HUES48 (cell line): ENCODE data around the gene SV2C.

Experiments
- H3K27ac ChIP-seq: one replicate; pipeline ENCODE4 v1.7.0; 2013; ENCODE audit warnings: low read depth, low read length, inconsistent platforms
- H3K27me3 ChIP-seq: 2 replicates; pipeline ENCODE4 v1.6.1; 2013; ENCODE audit warnings: mild to moderate bottlenecking, low read length; ENCODE audit not compliant: control insufficient read depth, insufficient read depth
- H3K36me3 ChIP-seq: 2 replicates; pipeline ENCODE4 v1.6.1; 2013; ENCODE audit warnings: low read length; ENCODE audit not compliant: control insufficient read depth, insufficient read depth
- H3K4me1 ChIP-seq: 2 replicates; pipeline ENCODE4 v1.6.1; 2013; ENCODE audit warnings: mild to moderate bottlenecking, low read length; ENCODE audit not compliant: control insufficient read depth, insufficient read depth
- H3K4me3 ChIP-seq: 2 replicates; pipeline ENCODE4 v1.5.1; 2013; ENCODE audit warnings: mild to moderate bottlenecking, low read depth, low read length
- H3K9ac ChIP-seq: 2 replicates; pipeline ENCODE4 v1.6.1; 2013; ENCODE audit warnings: mild to moderate bottlenecking, low read depth, low read length, moderate library complexity
- H3K9me3 ChIP-seq: 2 replicates; pipeline ENCODE4 v1.6.1; 2013; ENCODE audit warnings: low read length; ENCODE audit not compliant: control insufficient read depth, insufficient read depth

SV2C gene

DNA sequence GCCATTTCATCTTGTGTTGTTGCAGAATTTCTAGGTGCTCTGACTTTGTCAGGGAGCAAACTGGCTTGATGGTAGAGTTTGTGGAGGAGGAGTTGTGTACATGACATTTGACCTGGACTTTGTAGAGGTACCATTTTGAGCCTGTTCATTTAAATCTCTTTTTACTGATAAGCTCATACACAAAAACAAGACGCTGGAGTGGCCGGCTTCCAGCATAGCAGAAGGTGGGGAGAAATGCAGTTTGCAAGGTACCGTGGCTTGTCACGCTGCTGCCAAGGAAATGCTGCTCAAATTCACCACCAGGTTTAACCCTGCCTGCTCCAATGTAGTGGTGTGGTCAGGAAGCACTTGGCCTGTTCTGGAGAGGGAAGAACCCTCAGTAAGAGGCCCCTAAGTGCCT lies 301.0 kb downstream of the SV2C start:
- Histone ChIP-seq H3K4me3 (no peak overlapping the region), H3K36me3 (no peaks in the 10 kb centered on the region), H3K4me1 (peaks cover 6% of the 10 kb centered on the region; the same call in 1 of the 2 replicates), H3K27me3 (no peaks in the 10 kb centered on the region), H3K9me3 (no peaks in the 10 kb centered on the region), H3K27ac (no peak overlapping the region), H3K9ac (no peak overlapping the region)

DNA sequence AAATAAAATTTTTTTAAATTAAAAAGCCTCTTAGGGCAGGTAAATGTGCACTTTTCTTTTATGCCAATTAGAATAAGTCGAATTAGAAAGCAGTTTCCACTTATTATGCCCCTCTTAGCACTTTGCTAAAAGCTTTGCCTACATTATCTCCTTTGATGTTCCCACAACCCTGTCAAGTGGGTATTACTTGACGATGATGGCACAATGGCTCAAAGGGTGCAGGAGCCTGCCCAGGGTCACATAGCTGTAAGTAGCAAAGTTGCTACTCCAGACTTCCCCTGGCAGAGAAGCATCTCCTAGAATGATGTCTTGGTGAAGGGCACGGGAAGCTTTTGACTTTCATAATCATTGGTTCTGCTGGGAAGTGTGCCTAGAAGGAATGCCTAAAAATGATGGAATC lies 301.5 kb downstream of the SV2C start:
- Histone ChIP-seq H3K9me3 (no peaks in the 10 kb centered on the region), H3K27me3 (no peaks in the 10 kb centered on the region), H3K36me3 (no peaks in the 10 kb centered on the region), H3K4me3 (no peak overlapping the region), H3K27ac (no peak overlapping the region), H3K4me1 (peaks cover 6% of the 10 kb centered on the region; the same call in 1 of the 2 replicates), H3K9ac (no peak overlapping the region)

DNA sequence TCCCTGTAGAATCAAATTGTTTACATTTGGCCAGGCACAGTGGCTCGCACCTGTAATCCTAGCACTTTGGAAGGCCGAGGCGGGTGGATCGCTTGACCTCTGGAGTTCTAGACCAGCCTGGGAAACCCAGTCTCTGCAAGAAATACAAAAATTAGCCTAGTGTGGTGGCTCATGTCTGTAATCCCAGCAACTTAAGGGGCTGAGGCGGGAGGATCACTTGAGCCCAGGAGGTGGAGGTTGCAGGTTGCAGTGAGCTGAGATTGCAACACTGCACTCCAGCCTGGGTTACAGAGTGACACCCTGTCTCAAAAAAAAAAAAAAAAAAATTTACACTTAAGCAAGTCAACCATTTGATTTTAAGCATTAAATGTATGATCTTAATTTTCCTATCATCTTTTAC lies 302.4 kb downstream of the SV2C start:
- Histone ChIP-seq H3K36me3 (no peaks in the 10 kb centered on the region), H3K9me3 (no peaks in the 10 kb centered on the region), H3K27me3 (no peaks in the 10 kb centered on the region), H3K4me3 (no peak overlapping the region), H3K27ac (no peak overlapping the region), H3K4me1 (peaks cover 6% of the 10 kb centered on the region; the same call in 1 of the 2 replicates), H3K9ac (no peak overlapping the region)

DNA sequence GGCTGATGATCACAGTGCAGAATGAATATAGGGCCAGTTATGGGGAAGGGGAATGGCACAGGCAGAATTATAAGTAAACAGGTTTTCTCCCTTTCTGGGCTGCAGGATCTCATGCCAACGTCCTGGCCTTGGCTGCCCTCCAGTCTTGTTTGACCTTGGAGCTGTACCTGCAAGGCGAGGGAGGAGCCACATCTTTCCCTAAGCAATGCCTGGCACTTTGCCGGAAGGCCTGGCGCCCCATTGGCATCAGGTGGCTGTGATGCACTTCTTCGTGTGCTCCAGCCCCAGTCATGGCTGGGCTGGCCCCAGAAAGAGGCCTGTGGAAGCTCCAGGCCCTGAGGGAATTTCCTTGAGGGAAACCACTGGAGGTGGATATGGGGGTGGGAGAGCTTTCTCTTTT lies 303.2 kb downstream of the SV2C start:
- H3K9ac ChIP-seq: no peak overlapping the region
- no peaks in the 10 kb centered on the region for H3K9me3 ChIP-seq
- H3K4me1 ChIP-seq: peaks cover 6% of the 10 kb centered on the region; the same call in 1 of the 2 replicates
- no peak overlapping the region for H3K27ac ChIP-seq
- no peaks in the 10 kb centered on the region for H3K27me3 ChIP-seq
- no peaks in the 10 kb centered on the region for H3K36me3 ChIP-seq
- no peak overlapping the region for H3K4me3 ChIP-seq

DNA sequence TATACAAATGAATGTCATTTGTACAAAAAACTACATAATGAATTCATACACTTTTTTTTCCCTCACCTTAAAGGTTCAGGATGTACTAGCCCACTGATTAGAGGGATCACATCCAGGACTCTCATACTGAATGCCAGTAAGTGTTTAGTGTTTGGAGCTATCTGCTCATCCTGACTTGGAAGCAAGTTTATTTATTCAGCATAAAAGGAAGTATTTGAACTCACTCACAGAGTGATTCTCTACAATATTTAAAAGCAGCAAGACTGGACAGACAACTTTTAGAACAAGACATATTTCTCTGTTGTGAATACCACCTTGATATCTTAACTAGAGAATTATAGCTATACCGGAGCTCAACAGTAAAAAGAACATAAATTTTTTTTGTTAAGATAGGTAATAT lies 305.1 kb downstream of the SV2C start:
- peaks cover 16% of the 10 kb centered on the region for H3K4me1 ChIP-seq
- no peak overlapping the region for H3K9ac ChIP-seq
- no peaks in the 10 kb centered on the region for H3K9me3 ChIP-seq
- H3K27ac ChIP-seq: no peak overlapping the region
- no peak overlapping the region for H3K4me3 ChIP-seq
- H3K36me3 ChIP-seq: no peaks in the 10 kb centered on the region
- H3K27me3 ChIP-seq: no peaks in the 10 kb centered on the region

DNA sequence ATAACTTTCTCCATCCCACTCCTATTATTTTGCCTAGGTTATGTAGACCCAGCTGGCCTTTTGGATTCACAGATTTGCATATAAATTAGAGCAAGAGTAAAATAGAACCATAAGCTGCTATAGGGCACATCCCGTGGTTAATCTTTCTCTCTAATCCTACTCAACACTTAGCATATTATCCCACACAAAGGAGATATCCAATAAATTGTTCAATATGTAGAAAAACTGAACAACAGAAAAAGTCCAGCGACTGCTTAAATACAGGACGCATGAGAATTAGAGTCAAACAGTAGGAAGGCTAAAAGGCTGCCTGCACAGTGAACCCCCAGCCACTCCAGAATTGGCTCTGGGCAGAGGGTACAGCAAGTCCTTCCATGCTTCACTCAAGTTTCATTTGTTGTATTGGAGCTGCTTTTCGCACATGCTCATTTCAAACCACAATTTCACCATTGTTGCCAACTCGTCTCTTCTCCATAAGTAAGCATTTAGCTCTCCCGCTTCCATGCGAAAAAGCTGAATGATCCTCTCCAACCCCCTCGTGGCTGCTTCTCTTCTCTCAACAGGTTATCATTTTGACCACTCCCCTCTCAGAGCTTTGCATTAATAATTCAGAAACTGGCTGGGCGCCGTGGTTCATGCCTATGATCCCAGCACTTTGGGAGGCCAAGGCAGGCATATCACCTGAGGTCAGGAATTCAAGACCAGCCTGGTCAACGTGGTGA lies 305.8 kb downstream of the SV2C start:
- Histone ChIP-seq H3K9ac (no peak overlapping the region), H3K4me3 (no peak overlapping the region), H3K27ac (no peak overlapping the region), H3K27me3 (no peaks in the 10 kb centered on the region), H3K9me3 (no peaks in the 10 kb centered on the region), H3K36me3 (no peaks in the 10 kb centered on the region), H3K4me1 (peaks cover 16% of the 10 kb centered on the region)

DNA sequence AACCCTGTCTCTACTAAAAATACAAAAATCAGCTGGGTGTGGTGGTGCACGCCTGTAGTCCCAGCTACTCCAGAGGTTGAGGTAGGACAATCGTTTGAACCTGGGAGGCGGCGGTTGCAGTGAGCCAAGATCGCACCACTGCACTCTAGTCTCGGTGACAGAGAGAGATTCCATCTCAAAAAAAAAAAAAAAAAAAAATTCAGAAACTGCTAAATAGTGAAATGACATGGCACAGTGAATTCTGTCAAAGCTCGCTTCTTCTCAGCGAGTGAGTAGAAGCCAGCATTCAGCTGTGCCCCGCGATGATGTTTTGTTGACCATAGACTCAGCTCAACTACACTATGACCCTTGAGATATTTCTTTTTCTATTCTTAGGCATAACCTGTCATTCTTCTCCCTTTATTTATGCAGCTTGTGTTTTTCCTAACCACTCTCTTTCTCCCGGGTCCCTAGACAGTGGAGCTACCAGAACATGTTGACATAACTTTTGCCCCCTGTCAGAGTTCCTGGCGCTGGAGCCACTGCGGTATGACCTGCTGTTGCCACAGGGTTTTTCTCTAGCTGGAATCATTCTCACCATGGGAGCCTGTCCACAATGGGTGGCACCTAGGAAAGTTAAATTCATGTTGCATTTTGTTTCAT lies 306.5 kb downstream of the SV2C start:
- Histone ChIP-seq H3K36me3 (no peaks in the 10 kb centered on the region), H3K27ac (no peak overlapping the region), H3K4me1 (peaks cover 16% of the 10 kb centered on the region), H3K27me3 (no peaks in the 10 kb centered on the region), H3K9me3 (no peaks in the 10 kb centered on the region), H3K9ac (no peak overlapping the region), H3K4me3 (no peak overlapping the region)

DNA sequence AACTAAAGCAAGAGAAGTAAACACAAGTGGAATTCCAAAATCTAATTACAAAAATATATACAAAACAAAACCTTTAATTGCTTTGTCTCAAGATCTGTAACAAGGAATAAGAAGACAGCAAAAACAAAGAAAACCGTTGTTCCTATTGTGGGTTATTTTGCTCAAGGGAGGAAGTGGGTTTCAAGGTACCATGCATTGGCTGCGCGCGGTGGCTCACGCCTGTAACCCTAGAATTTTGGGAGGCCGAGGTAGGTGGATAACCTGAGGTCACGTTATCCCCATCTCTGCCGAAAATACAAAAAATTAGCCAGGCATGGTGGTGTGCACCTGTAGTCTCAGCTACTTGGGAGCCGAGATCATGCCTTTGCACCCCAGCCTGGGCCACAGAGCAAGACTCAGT lies 307.8 kb downstream of the SV2C start:
- no peak overlapping the region for H3K27ac ChIP-seq
- H3K36me3 ChIP-seq: no peaks in the 10 kb centered on the region
- H3K4me3 ChIP-seq: no peak overlapping the region
- H3K9me3 ChIP-seq: no peaks in the 10 kb centered on the region
- H3K4me1 ChIP-seq: peaks cover 16% of the 10 kb centered on the region
- no peak overlapping the region for H3K9ac ChIP-seq
- no peaks in the 10 kb centered on the region for H3K27me3 ChIP-seq

DNA sequence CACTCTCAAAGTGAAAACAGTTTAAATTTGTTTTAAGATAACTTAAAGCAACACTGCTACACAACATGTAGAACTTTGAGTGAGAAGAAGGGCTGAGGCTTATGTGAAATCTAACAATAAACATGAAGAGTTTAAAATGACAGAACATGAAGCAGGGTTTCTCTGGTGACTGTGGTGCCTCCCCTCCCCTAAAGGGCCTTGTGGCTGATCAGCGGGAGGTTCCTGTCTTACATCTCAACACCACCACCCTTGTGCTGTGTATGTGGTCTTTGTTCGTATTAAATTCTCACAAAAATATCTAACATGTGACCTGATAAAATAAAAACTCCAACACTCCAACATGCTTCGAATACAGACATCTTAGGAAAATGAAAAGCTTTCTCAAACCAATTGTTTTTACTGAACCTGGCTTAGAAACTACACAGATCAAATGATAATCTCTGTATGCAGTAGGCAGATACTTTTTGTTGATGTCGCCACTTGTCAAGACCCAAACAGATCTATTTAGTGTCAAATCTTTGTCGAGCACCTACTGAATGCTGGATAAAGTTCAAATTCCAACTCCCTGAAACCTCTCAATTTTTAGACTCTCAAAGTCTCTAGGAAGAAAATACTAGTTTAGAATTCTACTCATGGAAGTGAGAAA lies 310.0 kb downstream of the SV2C start:
- H3K9me3 ChIP-seq: no peaks in the 10 kb centered on the region
- peaks cover 16% of the 10 kb centered on the region for H3K4me1 ChIP-seq
- no peaks in the 10 kb centered on the region for H3K27me3 ChIP-seq
- no peak overlapping the region for H3K27ac ChIP-seq
- no peak overlapping the region for H3K9ac ChIP-seq
- no peaks in the 10 kb centered on the region for H3K36me3 ChIP-seq
- H3K4me3 ChIP-seq: no peak overlapping the region

DNA sequence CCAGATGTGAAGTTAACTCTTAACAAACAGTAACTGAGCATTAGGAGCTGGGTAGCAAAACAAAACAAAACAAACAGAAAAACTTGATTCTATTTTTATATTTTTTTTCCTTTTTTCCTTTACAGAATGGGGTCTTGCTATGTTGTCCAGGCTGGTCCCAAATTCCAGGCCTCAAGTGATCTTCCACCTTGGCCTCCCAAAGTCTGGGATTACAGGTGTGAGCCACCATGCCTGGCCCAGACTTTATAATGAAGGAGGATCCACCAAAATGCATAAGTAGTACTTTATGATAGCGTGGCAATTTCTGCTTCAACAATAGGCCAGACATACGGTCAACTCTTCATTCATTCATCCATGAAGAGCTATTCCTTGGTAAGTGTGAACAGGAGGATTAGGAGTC lies 314.0 kb downstream of the SV2C start:
- Histone ChIP-seq H3K36me3 (no peaks in the 10 kb centered on the region), H3K9ac (no peak overlapping the region), H3K9me3 (no peaks in the 10 kb centered on the region), H3K4me3 (no peak overlapping the region), H3K27ac (no peak overlapping the region), H3K27me3 (peaks cover 11% of the 10 kb centered on the region; the same call in 1 of the 2 replicates), H3K4me1 (peaks cover 21% of the 10 kb centered on the region)

DNA sequence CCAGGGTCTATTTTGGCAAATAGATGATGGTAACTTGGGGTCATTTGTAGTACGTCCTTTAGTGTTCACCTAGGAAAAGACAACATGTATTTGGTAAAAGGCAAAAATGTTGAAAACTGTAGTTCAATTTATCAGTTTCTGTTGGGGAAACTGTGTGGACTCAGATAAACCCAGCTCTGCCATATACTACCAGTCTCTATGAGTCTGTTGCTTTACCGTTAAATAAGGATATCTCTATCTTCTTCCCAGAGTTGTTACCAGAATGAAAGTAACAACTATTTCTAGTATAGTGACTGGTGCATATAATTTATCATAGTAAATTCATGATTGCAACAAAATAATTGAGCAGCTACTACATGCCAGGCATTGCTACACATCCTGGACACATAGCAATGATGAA lies 316.1 kb downstream of the SV2C start:
- Histone ChIP-seq H3K27ac (no peak overlapping the region), H3K9me3 (no peaks in the 10 kb centered on the region), H3K4me3 (no peak overlapping the region), H3K9ac (no peak overlapping the region), H3K36me3 (no peaks in the 10 kb centered on the region), H3K4me1 (peaks cover 13% of the 10 kb centered on the region), H3K27me3 (peaks cover 13% of the 10 kb centered on the region; the same call in 1 of the 2 replicates)
